PC-3 (cell line): ENCODE results near the gene RUFY1.
"Not testable (repeated sequence)": the region's sequence is repeated elsewhere in the genome, so short reads cannot be mapped to it uniquely, and the experiment has no call there.

Source experiments
- CTCF ChIP-seq: fragments of 300-600 bp; sonication (generic); conservative IDR thresholded peaks from 2 replicates; pipeline ENCODE4 v1.5.1; 2017; ENCODE audit warnings: antibody characterized with exemption, low read depth, mild to moderate bottlenecking, low read length
- EZH2 ChIP-seq: fragments of 300-600 bp; sonication (generic); IDR thresholded peaks from one replicate; pipeline ENCODE4 v1.6.1; 2017; ENCODE audit warnings: antibody characterized with exemption, mild to moderate bottlenecking, low read length; ENCODE audit not compliant: unreplicated experiment
- EZH2phosphoT487 ChIP-seq: fragments of 300-600 bp; sonication (generic); IDR thresholded peaks from 2 replicates; pipeline ENCODE4 v1.6.1; 2018; ENCODE audit warnings: mild to moderate bottlenecking, antibody characterized with exemption, low read length, borderline replicate concordance

- not testable (repeated sequence) for TF ChIP-seq CTCF, EZH2, EZH2phosphoT487
Observed at GRCh38 chr5:179558261-179558799, 8.0 kb downstream of the RUFY1 start.
